Neuronal stem cell (in vitro differentiated cells): ENCODE data around the gene NBPF3.

Source experiments
- DNase-seq: peaks from one replicate; pipeline ENCODE4 v3.0.0-alpha.2; 2013; ENCODE audit warnings: low spot score
- H2AFZ ChIP-seq: one replicate; pipeline ENCODE4 v1.6.1; 2013; ENCODE audit warnings: mild to moderate bottlenecking, low read length, inconsistent platforms
- H2AK5ac ChIP-seq: 2 replicates; pipeline ENCODE4 v1.6.1; 2013; ENCODE audit warnings: low read depth, mild to moderate bottlenecking, inconsistent platforms, low read length, moderate library complexity, mixed read lengths
- H2BK120ac ChIP-seq: 2 replicates; pipeline ENCODE4 v1.6.1; 2013; ENCODE audit warnings: low read depth, mild to moderate bottlenecking, inconsistent platforms, low read length, moderate library complexity, mixed read lengths
- H2BK12ac ChIP-seq: one replicate; pipeline ENCODE4 v1.6.1; 2013; ENCODE audit warnings: low read length, inconsistent platforms
- H2BK15ac ChIP-seq: 2 replicates; pipeline ENCODE4 v1.6.1; 2013; ENCODE audit warnings: mild to moderate bottlenecking, low read length, inconsistent platforms, mixed read lengths
- H2BK5ac ChIP-seq: one replicate; pipeline ENCODE4 v1.6.1; 2013; ENCODE audit warnings: inconsistent platforms, mild to moderate bottlenecking, low read length, moderate library complexity
- H3K14ac ChIP-seq: one replicate; pipeline ENCODE4 v1.6.1; 2013; ENCODE audit warnings: low read length, inconsistent platforms
- H3K18ac ChIP-seq: 2 replicates; pipeline ENCODE4 v1.6.1; 2013; ENCODE audit warnings: low read length, inconsistent platforms
- H3K23ac ChIP-seq: 2 replicates; pipeline ENCODE4 v1.6.1; 2013; ENCODE audit warnings: low read depth, mild to moderate bottlenecking, mixed read lengths, low read length, inconsistent platforms; ENCODE audit not compliant: poor library complexity
- H3K27ac ChIP-seq: replicated peaks from 3 replicates; pipeline ENCODE4 v1.5.1; 2013; ENCODE audit warnings: low read length, inconsistent platforms
- H3K27me3 ChIP-seq, 3 experiments: 2 replicates each; pipeline ENCODE4 v1.6.1; 2013; ENCODE audit warnings: low read length in 3 of 3, mild to moderate bottlenecking in 2 of 3, inconsistent platforms in 1 of 3, low read depth in 1 of 3, mixed read lengths in 1 of 3, moderate library complexity in 1 of 3; ENCODE audit not compliant: control insufficient read depth in 3 of 3, insufficient read depth in 3 of 3
- H3K36me3 ChIP-seq, 2 donors: replicated peaks in 1 of 2; 2 replicates each; pipeline ENCODE4 v1.6.1; 2013; ENCODE audit warnings: low read length in 2 of 2; ENCODE audit not compliant: control insufficient read depth in 2 of 2, insufficient read depth in 2 of 2
- H3K4ac ChIP-seq: 2 replicates; pipeline ENCODE4 v1.6.1; 2013; ENCODE audit warnings: inconsistent platforms, mild to moderate bottlenecking, low read length, moderate library complexity
- H3K4me1 ChIP-seq, 2 donors: 1 replicate in 1 of 2; 2 replicates in 1 of 2; pipeline ENCODE4 v1.6.1; 2013; ENCODE audit warnings: low read length in 2 of 2, low read depth in 1 of 2; ENCODE audit not compliant: control insufficient read depth in 2 of 2, insufficient read depth in 1 of 2
- H3K4me2 ChIP-seq: one replicate; pipeline ENCODE4 v1.6.1; 2013; ENCODE audit warnings: mild to moderate bottlenecking, low read length, inconsistent platforms; ENCODE audit not compliant: insufficient read depth, poor library complexity, severe bottlenecking
- H3K4me3 ChIP-seq, 2 donors: 2 replicates each; pipeline ENCODE4 v1.5.1; 2013; ENCODE audit warnings: low read length in 2 of 2, mild to moderate bottlenecking in 2 of 2, inconsistent platforms in 1 of 2, moderate library complexity in 1 of 2
- H3K79me1 ChIP-seq: one replicate; pipeline ENCODE4 v1.6.1; 2013; ENCODE audit warnings: low read depth, mild to moderate bottlenecking, inconsistent platforms, low read length, moderate library complexity
- H3K9ac ChIP-seq: one replicate; pipeline ENCODE4 v1.6.1; 2013; ENCODE audit warnings: mild to moderate bottlenecking, low read depth, low read length, inconsistent platforms; ENCODE audit not compliant: poor library complexity
- H3K9me3 ChIP-seq, 2 donors: replicated peaks in 1 of 2; 2 replicates each; pipeline versions ENCODE3 to v1.6.1; 2013; ENCODE audit warnings: low read length in 2 of 2, mild to moderate bottlenecking in 2 of 2, inconsistent platforms in 1 of 2, low read depth in 1 of 2, mixed read lengths in 1 of 2, moderate library complexity in 1 of 2; ENCODE audit not compliant: control insufficient read depth in 2 of 2, insufficient read depth in 1 of 2
- H4K8ac ChIP-seq: one replicate; pipeline ENCODE4 v1.6.1; 2013; ENCODE audit warnings: low read depth, mild to moderate bottlenecking, inconsistent platforms, low read length, moderate library complexity
- H4K91ac ChIP-seq: one replicate; pipeline ENCODE4 v1.6.1; 2013; ENCODE audit warnings: low read length, low read depth, mild to moderate bottlenecking, inconsistent platforms; ENCODE audit not compliant: poor library complexity
- WGBS, 2 donors: extraction: QIAGEN DNeasy Blood & Tissue Kit; methylation state at CpG; one replicate each; pipeline ENCODE4 v1.1.7; 2013; ENCODE audit warnings: missing lambda C conversion rate in 2 of 2, mixed read lengths in 1 of 2; ENCODE audit not compliant: insufficient read length in 2 of 2, insufficient replicate concordance in 1 of 2; ENCODE audit errors: extremely low coverage in 2 of 2; 5-methylcytosine and 5-hydroxymethylcytosine counted together

The NBPF3 gene

GRCh38 chr1:21534146-21534545, 94.2 kb downstream of the NBPF3 start:
- no peak overlapping the region for H2BK12ac ChIP-seq
- H3K4me3 ChIP-seq: no peak overlapping the region
- H2BK120ac ChIP-seq: no peak overlapping the region
- DNase-seq: no peak
- H3K4ac ChIP-seq: no peak overlapping the region
- no peak overlapping the region for H3K18ac ChIP-seq
- peaks cover 0 to 5% of the 10 kb centered on the region in 2 donors for H3K36me3 ChIP-seq
- H4K91ac ChIP-seq: no peak overlapping the region
- no peak overlapping the region for H2BK5ac ChIP-seq
- no peak overlapping the region for H3K4me2 ChIP-seq
- H3K4me1 ChIP-seq: peaks cover 14% of the 10 kb centered on the region in 2 donors
- no peak overlapping the region for H3K23ac ChIP-seq
- no peak overlapping the region for H2AFZ ChIP-seq
- no peak overlapping the region for H4K8ac ChIP-seq
- H3K27ac ChIP-seq: no peak overlapping the region
- H3K27me3 ChIP-seq: no peaks in the 10 kb centered on the region
- H3K9me3 ChIP-seq: no peaks in the 10 kb centered on the region
- H2AK5ac ChIP-seq: no peak overlapping the region
- WGBS, 2 donors: no CpG with 5 or more reads among the region's 5 CpGs
- no peak overlapping the region for H3K9ac ChIP-seq
- no peak overlapping the region for H2BK15ac ChIP-seq
- peaks cover 14% of the 10 kb centered on the region for H3K79me1 ChIP-seq
- no peak overlapping the region for H3K14ac ChIP-seq
